SK-N-SH (cell line): ENCODE data around the gene KAT8. TPM values are rescaled to one million over a fixed set of nuclear protein-coding genes. Genes with fewer than 3 reads are reported as not detected.
A peak's percentile ranks its signal among the peaks of the same experiment; 100 is the strongest.

Source experiments
- CTCF ChIA-PET: fragments of 300-600, 350-600 bp; formaldehyde crosslinking; extraction: SDS; loops from one replicate; lab custom pipeline; 2021; lab: Yijun Ruan, JAX
- POLR2A ChIA-PET: fragments of 350-600 bp; sonication (Branson Sonifier 250); formaldehyde crosslinking; extraction: SDS; loops from one replicate; lab custom pipeline; 2020; ENCODE audit warnings: antibody characterized with exemption, inconsistent platforms; lab: Yijun Ruan, JAX
- DNase-seq: peaks from one replicate; pipeline ENCODE4 v3.0.0; 2012
- H2AFZ ChIP-seq: fragments of 200-600 bp; sonication (generic); 2 replicates; pipeline ENCODE4 v1.8.1; 2016; ENCODE audit warnings: antibody characterized with exemption, mild to moderate bottlenecking, low read depth
- H3F3A ChIP-seq: fragments of 200-600 bp; sonication (generic); replicated peaks from 2 replicates; pipeline ENCODE3; 2016; ENCODE audit warnings: antibody characterized with exemption, mild to moderate bottlenecking; ENCODE audit not compliant: insufficient read depth
- H3K27ac ChIP-seq, 2 experiments: fragments of 200-500 bp in 1 of 2; fragments of 200-600 bp in 1 of 2; sonication (Bioruptor generic) in 1 of 2; sonication (generic), shearing (Covaris generic) in 1 of 2; 2 replicates each; pipeline versions ENCODE4 v1.5.1 to v1.6.1; 2014 to 2016; ENCODE audit warnings: low read depth in 2 of 2, inconsistent platforms in 1 of 2, low read length in 1 of 2, mild to moderate bottlenecking in 1 of 2, mixed read lengths in 1 of 2
- H3K27me3 ChIP-seq: fragments of 200-600 bp; sonication (generic), shearing (Covaris generic); 2 replicates; pipeline ENCODE4 v1.6.1; 2016; ENCODE audit warnings: mixed run types; ENCODE audit not compliant: insufficient read depth
- H3K36me3 ChIP-seq, 2 experiments: fragments of 200-500 bp in 1 of 2; fragments of 200-600 bp in 1 of 2; sonication (Bioruptor generic) in 1 of 2; sonication (generic) in 1 of 2; replicated peaks in 1 of 2; 2 replicates each; pipeline versions ENCODE3 to v1.5.1; 2014 to 2016; ENCODE audit warnings: low read length in 1 of 2, mild to moderate bottlenecking in 1 of 2; ENCODE audit not compliant: insufficient read depth in 2 of 2, control insufficient read depth in 1 of 2
- H3K4me1 ChIP-seq, 2 experiments: fragments of 200-500 bp in 1 of 2; fragments of 200-600 bp in 1 of 2; sonication (Bioruptor generic) in 1 of 2; sonication (generic), shearing (Covaris generic) in 1 of 2; 2 replicates each; pipeline versions ENCODE4 v1.5.1 to v1.6.1; 2014 to 2016; ENCODE audit warnings: low read depth in 1 of 2, low read length in 1 of 2, mixed run types in 1 of 2; ENCODE audit not compliant: insufficient read depth in 2 of 2, control insufficient read depth in 1 of 2
- H3K4me2 ChIP-seq: fragments of 200-600 bp; sonication (generic), shearing (Covaris generic); 2 replicates; pipeline ENCODE4 v1.6.1; 2017; ENCODE audit warnings: mixed run types
- H3K4me3 ChIP-seq, 2 experiments: fragments of 200-500 bp in 1 of 2; fragments of 200-600 bp in 1 of 2; sonication (Bioruptor generic) in 1 of 2; sonication (generic), shearing (Covaris generic) in 1 of 2; 2 replicates each; pipeline versions ENCODE4 v1.5.1 to v1.8.1; 2014 to 2016; ENCODE audit warnings: low read depth in 2 of 2, inconsistent platforms in 1 of 2, low read length in 1 of 2, mild to moderate bottlenecking in 1 of 2, mixed read lengths in 1 of 2, moderate library complexity in 1 of 2
- H3K79me2 ChIP-seq: fragments of 200-600 bp; sonication (generic); 2 replicates; pipeline ENCODE4 v1.8.1; 2017; ENCODE audit warnings: mild to moderate bottlenecking; ENCODE audit not compliant: insufficient read depth
- H3K9ac ChIP-seq: fragments of 200-600 bp; sonication (generic); 2 replicates; pipeline ENCODE4 v1.6.1; 2017; ENCODE audit warnings: mixed run types
- H3K9me2 ChIP-seq: fragments of 200-600 bp; sonication (generic); 2 replicates; pipeline ENCODE4 v1.6.1; 2017; ENCODE audit warnings: mixed run types
- H3K9me3 ChIP-seq: fragments of 200-600 bp; sonication (generic); 2 replicates; pipeline ENCODE4 v1.6.1; 2017; ENCODE audit warnings: mixed run types, mild to moderate bottlenecking, moderate library complexity
- H4K20me1 ChIP-seq: fragments of 200-600 bp; sonication (generic); 2 replicates; pipeline ENCODE4 v1.6.1; 2017; ENCODE audit warnings: mild to moderate bottlenecking, mixed run types; ENCODE audit not compliant: insufficient read depth
- CHD2 ChIP-seq: fragments of 150-350 bp; IDR thresholded peaks from 2 replicates; pipeline ENCODE4 v1.6.1; 2018; ENCODE audit warnings: low read length; ENCODE audit not compliant: partially characterized antibody
- EZH2phosphoT487 ChIP-seq: fragments of 200-600 bp; sonication (generic); IDR thresholded peaks from 2 replicates; pipeline ENCODE4 v1.6.1; 2017; ENCODE audit warnings: low read depth, mixed run types, mild to moderate bottlenecking, antibody characterized with exemption, moderate library complexity, borderline replicate concordance
- FOSL2 ChIP-seq: IDR thresholded peaks from 2 replicates; pipeline ENCODE4 v1.4.0; 2012; ENCODE audit warnings: low read depth, mild to moderate bottlenecking, moderate library complexity, borderline replicate concordance
- MEF2A ChIP-seq: IDR thresholded peaks from 2 replicates; pipeline ENCODE4 v1.4.0; 2012; ENCODE audit warnings: low read depth, borderline replicate concordance
- MXI1 ChIP-seq: IDR thresholded peaks from 2 replicates; pipeline ENCODE4 v1.6.1; 2012; ENCODE audit warnings: mild to moderate bottlenecking, low read depth, low read length, improper control_type of control experiment
- NRF1 ChIP-seq: IDR thresholded peaks from 2 replicates; pipeline ENCODE4 v1.6.1; 2012; ENCODE audit warnings: low read depth, mild to moderate bottlenecking, low read length
- RAD21 ChIP-seq: IDR thresholded peaks from 2 replicates; pipeline ENCODE4 v1.6.1; 2012; ENCODE audit warnings: mild to moderate bottlenecking, low read length
- WGBS: methylation state at CpG from one replicate; pipeline ENCODE4 v1.1.6; 2017; ENCODE audit warnings: low lambda C conversion rate; 5-methylcytosine and 5-hydroxymethylcytosine counted together
- polyA plus RNA-seq, 3 experiments: library from polyadenylated mRNA; depleted of rRNA; stranded (reverse); fragments of >200 nt; gene quantifications; 2 replicates each; pipeline ENCODE4 v1.2.3, GENCODE V29; 2012
- TF ChIP-seq, protein P1 (sequence below): IDR thresholded peaks from 2 replicates; pipeline ENCODE4 v1.4.0; 2012; ENCODE audit warnings: low read depth, borderline replicate concordance
- TF ChIP-seq, protein P2 (sequence below): fragments of 150-350 bp; IDR thresholded peaks from 2 replicates; pipeline ENCODE4 v1.6.1; 2016; ENCODE audit warnings: mild to moderate bottlenecking, low read depth, low read length
- TF ChIP-seq, protein P3 (sequence below): IDR thresholded peaks from 2 replicates; pipeline ENCODE4 v1.4.0; 2012; ENCODE audit warnings: low read depth, borderline replicate concordance

The KAT8 gene
- polyA plus RNA-seq, 1 of the 3 experiments (the other 2 are of a cell fraction): 52.0 TPM

DNA sequence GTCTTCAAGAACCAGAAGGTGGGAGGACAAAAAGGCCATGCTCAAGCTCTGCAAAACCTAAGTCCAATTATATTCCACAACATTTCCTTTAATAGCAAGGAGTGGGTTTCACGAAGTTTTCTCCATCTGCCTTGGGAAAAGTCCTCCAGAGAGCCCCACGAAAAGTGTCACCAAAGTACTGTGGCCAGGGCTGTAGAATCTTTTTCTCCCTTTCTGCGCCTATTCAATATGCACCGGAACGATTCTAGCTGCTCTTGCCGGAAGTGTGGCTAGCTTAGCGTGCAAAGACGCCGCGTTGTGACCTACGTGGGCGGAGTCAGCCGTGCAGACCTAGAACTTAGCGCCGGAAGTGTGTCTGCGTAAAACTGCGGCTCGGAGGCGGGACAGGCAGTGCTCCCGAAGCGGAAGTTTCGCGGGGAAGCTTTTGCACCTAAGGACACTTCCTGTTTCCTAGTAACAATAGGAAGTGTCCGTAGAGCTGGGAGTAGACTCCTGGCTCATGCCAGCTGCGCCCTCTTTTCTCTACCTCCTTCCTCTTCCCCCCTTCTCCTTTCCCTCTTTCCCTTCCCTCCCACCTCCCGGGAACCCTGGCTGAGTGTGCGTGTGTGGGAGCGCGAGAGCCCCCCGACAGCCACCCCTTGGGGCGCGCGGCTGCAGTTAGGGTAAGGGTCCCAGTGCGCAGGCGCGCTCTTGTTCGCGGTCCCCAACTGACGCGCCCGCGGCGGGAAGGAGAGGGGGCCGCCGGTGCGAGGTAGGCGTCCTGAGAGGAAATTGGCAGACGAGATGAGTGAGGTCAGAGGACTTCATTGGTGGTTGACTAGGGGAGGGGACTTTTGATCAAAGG lies 43.3 kb upstream of the KAT8 start, which contains the start of the genes ZNF646 and ZNF668 (continued):
- TF ChIP-seq, protein P1, sequence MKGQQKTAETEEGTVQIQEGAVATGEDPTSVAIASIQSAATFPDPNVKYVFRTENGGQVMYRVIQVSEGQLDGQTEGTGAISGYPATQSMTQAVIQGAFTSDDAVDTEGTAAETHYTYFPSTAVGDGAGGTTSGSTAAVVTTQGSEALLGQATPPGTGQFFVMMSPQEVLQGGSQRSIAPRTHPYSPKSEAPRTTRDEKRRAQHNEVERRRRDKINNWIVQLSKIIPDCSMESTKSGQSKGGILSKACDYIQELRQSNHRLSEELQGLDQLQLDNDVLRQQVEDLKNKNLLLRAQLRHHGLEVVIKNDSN: no peak
- TF ChIP-seq FOSL2 (peak; percentile 6; the same call in 1 of the 2 replicates), MXI1 (peak; percentile 86), NRF1 (peak; percentile 55), CHD2 (peak; percentile 89), MEF2A (no peak), RAD21 (no peak; the same call in 1 of the 2 replicates)
- TF ChIP-seq, protein P2, sequence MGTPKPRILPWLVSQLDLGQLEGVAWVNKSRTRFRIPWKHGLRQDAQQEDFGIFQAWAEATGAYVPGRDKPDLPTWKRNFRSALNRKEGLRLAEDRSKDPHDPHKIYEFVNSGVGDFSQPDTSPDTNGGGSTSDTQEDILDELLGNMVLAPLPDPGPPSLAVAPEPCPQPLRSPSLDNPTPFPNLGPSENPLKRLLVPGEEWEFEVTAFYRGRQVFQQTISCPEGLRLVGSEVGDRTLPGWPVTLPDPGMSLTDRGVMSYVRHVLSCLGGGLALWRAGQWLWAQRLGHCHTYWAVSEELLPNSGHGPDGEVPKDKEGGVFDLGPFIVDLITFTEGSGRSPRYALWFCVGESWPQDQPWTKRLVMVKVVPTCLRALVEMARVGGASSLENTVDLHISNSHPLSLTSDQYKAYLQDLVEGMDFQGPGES: no peak
- TF ChIP-seq, protein P3, sequence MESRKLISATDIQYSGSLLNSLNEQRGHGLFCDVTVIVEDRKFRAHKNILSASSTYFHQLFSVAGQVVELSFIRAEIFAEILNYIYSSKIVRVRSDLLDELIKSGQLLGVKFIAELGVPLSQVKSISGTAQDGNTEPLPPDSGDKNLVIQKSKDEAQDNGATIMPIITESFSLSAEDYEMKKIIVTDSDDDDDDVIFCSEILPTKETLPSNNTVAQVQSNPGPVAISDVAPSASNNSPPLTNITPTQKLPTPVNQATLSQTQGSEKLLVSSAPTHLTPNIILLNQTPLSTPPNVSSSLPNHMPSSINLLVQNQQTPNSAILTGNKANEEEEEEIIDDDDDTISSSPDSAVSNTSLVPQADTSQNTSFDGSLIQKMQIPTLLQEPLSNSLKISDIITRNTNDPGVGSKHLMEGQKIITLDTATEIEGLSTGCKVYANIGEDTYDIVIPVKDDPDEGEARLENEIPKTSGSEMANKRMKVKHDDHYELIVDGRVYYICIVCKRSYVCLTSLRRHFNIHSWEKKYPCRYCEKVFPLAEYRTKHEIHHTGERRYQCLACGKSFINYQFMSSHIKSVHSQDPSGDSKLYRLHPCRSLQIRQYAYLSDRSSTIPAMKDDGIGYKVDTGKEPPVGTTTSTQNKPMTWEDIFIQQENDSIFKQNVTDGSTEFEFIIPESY: peak; percentile 47; the same call in 1 of the 2 replicates

DNA sequence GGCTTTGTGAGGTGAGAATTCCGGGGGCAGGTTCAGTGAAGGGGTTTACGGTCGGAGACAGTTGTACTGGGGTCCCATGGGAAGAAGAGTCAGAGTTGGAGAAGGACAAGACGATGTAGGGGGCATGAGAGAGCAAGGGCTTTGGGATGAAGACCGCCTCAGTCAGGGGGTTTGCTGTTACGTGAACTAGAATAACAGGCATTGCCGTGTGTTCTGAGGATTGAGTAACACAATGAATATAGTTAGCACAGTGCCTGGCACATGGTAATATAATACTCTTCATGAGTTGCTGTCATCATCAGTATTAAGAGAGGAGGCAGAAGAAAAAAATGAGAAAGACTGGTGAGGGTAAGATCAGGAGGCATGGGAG lies 42.7 kb upstream of the KAT8 start:
- no peak for DNase-seq
- Histone ChIP-seq H3K9ac (peak overlapping the region; percentile 95), H3K9me3 (no peaks in the 10 kb centered on the region), H3K79me2 (peaks cover 88% of the 10 kb centered on the region), H3K4me1 (peaks cover 5 to 14% of the 10 kb centered on the region in 2 experiments; a peak in 3 of 4 replicates), H3F3A (peaks cover 7% of the 10 kb centered on the region), H3K4me3 (peak overlapping the region; percentile 90 to 95), H4K20me1 (0 out of 2 replicates have a peak, but pooled peaks cover 4% of the 10 kb centered on the region), H2AFZ (peak overlapping the region; percentile 69), H3K27me3 (no peaks in the 10 kb centered on the region), H3K4me2 (peak overlapping the region; percentile 93), H3K27ac (peak overlapping the region; percentile 94 to 95), H3K36me3 (peaks cover 18 to 39% of the 10 kb centered on the region in 2 experiments), H3K9me2 (no peaks in the 10 kb centered on the region)
- TF ChIP-seq EZH2phosphoT487: no peak
- TF ChIP-seq RAD21: 0 out of 2 replicates have a peak, but pooled peaks have one; percentile 8
- CTCF ChIA-PET: interaction anchor here (1.5 to 4.3 kb wide), 3 partner anchors 46 to 90 kb away, joined by 6 to 19 read pairs (median 7); partner anchors contain the start of gene HSD3B7
- POLR2A ChIA-PET: interaction anchor here (1.0 to 2.7 kb wide), 9 partner anchors 10 to 386 kb away, joined by 3 to 22 read pairs (median 9); partner anchors contain the start of genes FUS and KAT8
- 10% methylated on average over 7 of the region's 7 CpGs for WGBS
